Measurements from ENCODE around the gene SH2B3. TPM values are rescaled to one million over a fixed set of nuclear protein-coding genes. Genes with fewer than 3 reads are reported as not detected.
A peak's percentile ranks its signal among the peaks of the same experiment; 100 is the strongest.

The SH2B3 gene
- total RNA-seq, 1 donor from 2014 or later: 18.1 TPM

GRCh38 chr12:111407377-111408115 is 1.8 kb downstream of the SH2B3 start:
- Mint-ChIP-seq H3K4me3 (ENCODE audit: unreplicated experiment) (peak overlapping the region; percentile 75), H3K27me3 (ENCODE audit: unreplicated experiment) (peaks cover 4% of the 10 kb centered on the region), H3K9me3 (ENCODE audit: unreplicated experiment) (peaks cover 7% of the 10 kb centered on the region), H3K36me3 (ENCODE audit: unreplicated experiment) (no peaks in the 10 kb centered on the region), H3K27ac (ENCODE audit: unreplicated experiment) (no peak overlapping the region), H3K4me1 (ENCODE audit: low read depth, unreplicated experiment) (peaks cover 11% of the 10 kb centered on the region)
- no peak for TF ChIP-seq CTCF (IDR thresholded peaks at IDR 0.05; ENCODE audit: partially characterized antibody, unreplicated experiment)
- peak; percentile 36 for DNase-seq

GRCh38 chr12:111408116-111408440 is 2.4 kb downstream of the SH2B3 start:
- Mint-ChIP-seq H3K4me1 (ENCODE audit: low read depth, unreplicated experiment) (peaks cover 15% of the 10 kb centered on the region), H3K4me3 (ENCODE audit: unreplicated experiment) (no peak overlapping the region), H3K27ac (ENCODE audit: unreplicated experiment) (no peak overlapping the region), H3K9me3 (ENCODE audit: unreplicated experiment) (peaks cover 11% of the 10 kb centered on the region), H3K27me3 (ENCODE audit: unreplicated experiment) (peaks cover 4% of the 10 kb centered on the region), H3K36me3 (ENCODE audit: unreplicated experiment) (no peaks in the 10 kb centered on the region)
- DNase-seq: no peak
- TF ChIP-seq CTCF (IDR thresholded peaks at IDR 0.05; ENCODE audit: partially characterized antibody, unreplicated experiment): no peak

- H3K9me3 Mint-ChIP-seq (ENCODE audit: unreplicated experiment): peaks cover 7% of the 10 kb centered on the region
- no peak for TF ChIP-seq CTCF (IDR thresholded peaks at IDR 0.05; ENCODE audit: partially characterized antibody, unreplicated experiment)
- no peaks in the 10 kb centered on the region for H3K36me3 Mint-ChIP-seq (ENCODE audit: unreplicated experiment)
- H3K27ac Mint-ChIP-seq (ENCODE audit: unreplicated experiment): no peak overlapping the region
- H3K4me3 Mint-ChIP-seq (ENCODE audit: unreplicated experiment): no peak overlapping the region
- peaks cover 10% of the 10 kb centered on the region for H3K27me3 Mint-ChIP-seq (ENCODE audit: unreplicated experiment)
- DNase-seq: no peak
- H3K4me1 Mint-ChIP-seq (ENCODE audit: low read depth, unreplicated experiment): peaks cover 21% of the 10 kb centered on the region
These were observed 3.1 kb downstream of the SH2B3 start for GRCh38 chr12:111408686-111409402.

GRCh38 chr12:111409403-111409779 is 3.7 kb downstream of the SH2B3 start:
- Mint-ChIP-seq H3K4me3 (ENCODE audit: unreplicated experiment) (no peak overlapping the region), H3K36me3 (ENCODE audit: unreplicated experiment) (no peaks in the 10 kb centered on the region), H3K27me3 (ENCODE audit: unreplicated experiment) (peaks cover 10% of the 10 kb centered on the region), H3K27ac (ENCODE audit: unreplicated experiment) (no peak overlapping the region), H3K9me3 (ENCODE audit: unreplicated experiment) (peaks cover 4% of the 10 kb centered on the region), H3K4me1 (ENCODE audit: low read depth, unreplicated experiment) (peaks cover 21% of the 10 kb centered on the region)
- DNase-seq: no peak
- TF ChIP-seq CTCF (IDR thresholded peaks at IDR 0.05; ENCODE audit: partially characterized antibody, unreplicated experiment): no peak
